RKO (cell line): ENCODE results near the gene SAP30L.

Source experiments
- DNase-seq: peaks from one replicate; pipeline ENCODE4 v3.0.0-alpha.2; 2016; ENCODE audit warnings: low spot score

Gene SAP30L

DNA sequence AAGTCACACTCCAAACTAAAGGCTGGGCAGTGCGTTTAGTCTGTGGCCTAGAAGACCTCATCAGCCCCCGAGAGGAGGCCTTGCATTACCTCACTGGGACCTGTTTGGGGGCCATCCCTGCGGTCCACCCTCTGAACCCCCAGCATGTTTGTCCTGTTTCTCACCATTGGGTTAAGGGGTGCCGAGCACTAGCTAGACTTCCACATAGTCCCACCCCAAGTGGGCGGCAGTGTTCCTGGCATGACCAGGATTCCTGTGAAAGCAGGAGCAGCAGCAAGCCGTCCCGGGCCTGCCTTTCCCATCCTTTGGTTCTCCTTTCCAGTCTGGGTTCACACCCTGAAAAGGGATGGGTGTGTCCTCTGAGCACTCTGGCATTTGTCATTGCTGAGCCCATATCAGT is 26.6 kb upstream of the SAP30L start:
- no peak for DNase-seq

DNA sequence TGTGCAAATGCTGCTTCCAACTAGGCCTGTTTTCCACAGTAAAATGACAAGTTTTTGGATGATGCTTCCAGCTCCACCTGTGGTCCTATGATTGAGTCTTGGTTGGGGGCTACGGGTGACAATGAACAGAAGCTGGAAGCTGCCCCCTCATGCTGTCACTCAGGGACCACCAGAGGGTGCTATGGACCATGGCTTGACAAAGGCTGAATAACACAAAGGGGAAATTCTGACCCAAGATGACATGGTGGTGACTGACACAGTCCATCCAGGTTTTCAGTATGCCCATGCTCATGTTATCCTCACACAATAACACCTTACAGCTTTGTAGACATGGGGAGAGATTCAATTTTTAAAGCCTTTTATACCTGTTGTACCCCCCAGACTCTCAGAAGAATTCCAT is 23.9 kb upstream of the SAP30L start:
- peak; percentile 35 for DNase-seq

DNA sequence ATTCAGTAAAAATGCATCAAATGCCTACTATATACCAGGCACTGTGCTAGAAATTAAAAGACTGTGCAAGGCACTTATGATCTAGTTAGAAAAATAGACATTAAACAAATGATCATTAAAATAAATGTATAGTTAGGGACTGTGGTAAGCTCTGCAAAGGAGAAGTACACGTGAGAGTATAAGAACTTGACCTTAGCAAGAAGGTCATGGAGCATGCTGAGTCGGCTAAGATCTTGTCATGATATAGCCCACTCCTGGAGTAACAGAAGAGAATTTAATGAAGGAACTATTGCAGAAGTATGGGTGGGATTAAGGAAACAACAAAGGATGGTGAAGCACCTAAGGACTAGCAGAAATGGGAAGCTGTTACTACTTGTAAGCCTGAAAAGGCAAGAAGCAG is 23.5 kb upstream of the SAP30L start:
- DNase-seq: no peak

DNA sequence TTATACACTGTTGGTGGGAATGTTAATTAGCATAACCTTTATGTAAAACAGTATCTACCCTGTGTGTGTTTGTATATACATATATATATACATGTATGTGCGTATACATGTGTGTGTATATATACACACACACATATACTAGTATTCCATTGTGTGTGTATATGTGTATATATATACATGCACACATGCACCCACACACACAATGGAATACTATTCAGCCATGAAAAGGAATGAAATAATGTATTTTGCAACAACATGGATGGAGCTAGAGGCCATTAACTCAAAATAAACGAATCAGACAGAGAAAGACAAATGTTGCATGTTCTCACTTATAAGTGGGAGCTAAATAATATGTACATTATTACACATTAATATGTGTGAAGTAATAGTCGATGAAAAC is 17.6 kb upstream of the SAP30L start:
- no peak for DNase-seq

DNA sequence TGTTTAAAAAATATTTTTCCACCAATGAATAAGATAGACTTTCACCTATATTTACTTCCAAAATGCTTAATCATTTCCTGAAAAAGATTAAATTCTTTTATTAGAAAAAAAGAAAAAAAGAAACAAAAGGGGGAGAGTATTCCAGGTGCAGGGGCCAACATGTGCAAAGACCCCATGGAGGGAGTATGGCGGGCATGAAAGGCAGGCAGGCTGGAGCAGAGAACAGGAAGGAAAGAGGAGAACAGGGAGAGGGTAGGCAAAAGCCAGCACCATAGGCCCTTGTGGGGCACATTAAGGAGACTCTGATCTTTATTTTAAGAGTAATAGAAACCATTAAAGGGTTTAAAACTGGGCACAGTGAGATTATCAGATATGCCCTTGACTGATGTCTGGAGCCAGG is 16.5 kb upstream of the SAP30L start:
- no peak for DNase-seq

DNA sequence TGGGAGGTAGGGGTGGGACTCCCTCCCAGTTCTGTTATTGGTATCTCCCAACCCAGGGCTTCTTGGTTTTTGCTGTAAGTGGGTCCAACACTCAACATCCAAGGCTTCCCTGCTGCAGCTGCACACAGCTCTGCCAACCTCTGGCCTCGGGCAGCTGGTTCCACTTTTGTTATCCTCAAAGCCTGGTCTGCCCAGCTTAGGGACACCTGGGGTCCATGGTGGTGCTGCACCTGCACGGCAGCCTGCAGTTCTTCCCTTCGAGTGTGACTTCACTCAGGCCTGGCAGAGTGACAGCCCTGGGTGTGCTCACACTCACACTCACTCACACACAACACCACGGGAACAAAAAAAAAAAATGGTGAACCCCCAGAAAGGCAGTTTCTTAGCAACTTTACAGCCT is 15.3 kb upstream of the SAP30L start:
- no peak for DNase-seq

DNA sequence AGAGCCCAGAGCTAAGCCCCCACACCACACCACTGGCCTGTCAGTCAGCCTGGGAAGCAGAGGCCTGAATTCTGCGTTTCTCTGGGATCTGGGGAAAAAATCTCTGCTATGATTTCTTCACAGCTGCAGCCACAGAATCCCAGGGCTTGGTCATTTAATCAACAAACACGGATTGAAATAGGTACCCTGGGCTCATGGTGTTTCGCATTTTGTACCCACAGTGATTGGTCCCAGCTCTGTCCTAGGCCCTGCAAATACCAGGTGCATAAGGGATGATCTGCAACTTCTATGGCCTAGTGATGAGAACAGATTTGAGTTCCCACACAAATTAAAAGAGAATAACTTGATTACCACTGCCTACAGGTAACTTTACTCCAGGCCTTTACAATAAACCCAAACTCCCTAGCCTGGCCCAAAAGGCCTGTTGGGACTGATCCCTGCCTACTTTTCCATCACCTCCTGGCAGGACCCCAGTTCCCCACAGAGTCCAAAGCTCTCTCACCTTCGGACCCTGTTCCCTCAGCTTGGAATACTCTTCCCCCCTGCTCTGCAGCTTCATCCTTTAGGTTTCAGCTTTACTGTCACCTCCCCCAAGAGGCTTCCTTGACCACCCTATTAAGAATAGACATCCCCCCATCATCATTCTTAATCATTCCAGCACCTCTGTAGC is 14.7 kb upstream of the SAP30L start:
- no peak for DNase-seq

DNA sequence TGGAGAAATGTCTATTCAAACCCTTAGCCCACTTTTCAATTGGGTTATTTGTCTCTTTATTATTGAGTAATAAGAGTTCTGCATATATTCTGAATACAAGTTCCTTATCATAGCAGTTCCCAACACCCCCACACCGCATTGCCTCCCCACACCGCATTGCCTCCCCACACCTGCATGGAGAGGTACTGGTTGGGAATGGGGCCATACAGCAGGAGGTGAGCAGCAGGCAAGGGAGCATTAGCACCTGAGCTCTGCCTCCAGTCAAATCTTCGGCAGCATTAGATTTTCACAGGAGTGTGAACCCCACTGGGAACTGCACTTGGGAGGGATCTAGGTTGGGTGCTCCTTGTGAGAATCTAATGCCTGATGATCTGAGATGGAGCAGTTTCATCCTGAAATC is 10.6 kb upstream of the SAP30L start:
- no peak for DNase-seq

DNA sequence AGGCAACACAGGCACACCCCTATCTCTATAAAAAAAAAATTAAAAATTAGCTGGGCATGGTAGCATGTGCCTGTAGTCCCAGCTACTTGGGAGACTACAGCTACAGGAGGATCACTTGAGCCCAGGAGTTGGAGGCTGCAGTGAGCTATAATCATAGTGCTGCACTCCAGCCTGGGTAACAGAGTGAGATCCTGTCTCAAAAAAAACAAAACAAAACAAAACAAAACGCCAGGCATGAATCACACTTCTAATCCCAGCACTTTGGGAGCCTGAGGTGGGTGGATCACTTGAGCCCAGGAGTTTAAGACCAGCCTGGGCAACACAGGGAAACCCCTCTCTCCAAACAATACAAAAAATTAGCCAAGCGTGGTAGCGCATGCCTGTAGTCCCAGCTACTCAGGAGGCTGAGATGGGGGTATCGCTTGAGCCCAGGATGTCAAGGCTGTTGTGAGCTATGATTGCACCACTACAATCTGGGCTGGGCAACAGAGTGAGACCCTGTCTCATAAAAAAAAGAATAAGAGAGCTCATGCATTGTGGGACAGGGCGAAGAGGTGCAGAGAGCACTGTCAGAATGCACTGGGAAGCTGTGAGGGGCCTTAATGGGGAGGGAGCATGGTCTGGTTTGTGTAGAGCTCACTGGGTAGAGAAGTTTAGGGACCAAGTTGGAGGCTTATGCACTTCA is 8.4 kb upstream of the SAP30L start:
- DNase-seq: no peak

DNA sequence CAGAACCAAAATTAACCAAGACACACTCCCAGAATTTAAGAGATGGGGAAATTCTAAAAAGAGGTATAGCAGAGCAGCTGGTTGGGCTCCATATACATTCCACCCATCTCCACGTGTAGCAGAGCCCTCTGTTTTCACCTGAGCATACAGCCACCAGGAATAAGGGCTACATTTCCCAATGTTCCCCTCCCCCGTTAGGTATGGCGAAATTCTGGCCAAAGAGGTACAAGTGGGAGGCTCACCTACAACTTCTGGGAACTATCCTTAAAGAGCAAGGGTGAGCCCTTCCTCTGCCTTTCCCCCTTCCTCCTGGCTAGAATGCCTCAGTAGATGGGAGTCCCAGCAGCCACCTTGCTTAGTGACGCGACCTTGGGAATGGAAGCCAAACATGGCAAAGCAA is 5.3 kb upstream of the SAP30L start:
- DNase-seq: no peak

DNA sequence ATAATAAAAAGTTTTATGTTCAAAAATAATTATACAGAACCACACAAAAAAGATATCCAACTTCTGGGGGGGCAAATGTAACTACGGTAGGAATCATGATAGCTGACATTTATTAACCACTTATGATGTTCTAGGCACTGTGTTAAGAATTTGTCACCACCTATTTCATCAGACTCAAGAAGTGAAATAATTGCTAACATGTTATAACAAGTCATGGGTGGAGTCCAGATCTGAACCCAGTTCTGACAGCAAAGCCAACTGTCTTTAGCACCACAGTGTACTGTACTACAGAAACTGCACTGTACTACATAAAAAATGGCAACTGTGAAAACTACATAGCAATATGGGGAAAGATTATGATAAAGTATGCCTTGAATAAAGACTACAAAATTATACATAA is 3.0 kb upstream of the SAP30L start:
- no peak for DNase-seq

DNA sequence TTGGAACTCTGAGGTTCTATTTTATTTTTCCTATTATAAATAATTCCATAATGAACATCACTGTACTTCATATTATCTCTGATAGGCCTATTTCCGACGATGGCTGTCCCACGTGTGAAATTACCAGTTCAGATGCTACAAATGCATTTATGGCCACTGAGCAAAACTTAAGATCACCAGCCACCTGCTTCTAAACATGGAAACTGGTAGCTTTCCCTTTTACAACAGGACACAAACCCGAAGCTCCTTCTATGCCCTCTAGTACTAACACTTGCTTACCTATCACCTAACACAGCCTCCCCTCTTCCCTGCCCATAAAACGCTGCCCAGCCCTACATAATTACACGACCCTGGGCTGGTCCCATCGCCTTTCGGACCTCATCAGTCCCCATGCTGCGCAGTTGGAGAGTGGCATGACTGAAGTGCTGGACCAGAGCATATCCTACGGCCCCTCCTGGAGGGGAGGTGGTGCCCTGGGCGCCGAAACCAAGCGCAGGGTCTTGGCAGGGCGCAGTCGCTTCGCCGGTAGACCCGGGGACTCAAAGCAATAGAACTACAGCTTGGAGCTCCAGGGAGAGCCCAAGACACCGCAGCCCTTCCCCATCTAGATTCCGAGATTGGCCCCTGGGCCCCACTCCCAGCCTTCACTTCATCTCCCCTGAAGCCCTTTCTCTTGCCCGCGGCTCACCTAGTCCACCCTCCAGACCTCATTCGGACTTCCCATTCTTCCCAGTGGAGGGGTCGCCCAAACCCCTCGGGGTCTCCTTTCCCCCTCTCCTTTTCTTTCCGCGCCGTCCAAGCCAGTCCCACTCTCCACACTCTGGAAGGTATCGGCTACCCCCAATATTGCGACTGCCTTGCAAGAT is 1.0 kb upstream of the SAP30L start:
- peak; percentile 43 for DNase-seq

DNA sequence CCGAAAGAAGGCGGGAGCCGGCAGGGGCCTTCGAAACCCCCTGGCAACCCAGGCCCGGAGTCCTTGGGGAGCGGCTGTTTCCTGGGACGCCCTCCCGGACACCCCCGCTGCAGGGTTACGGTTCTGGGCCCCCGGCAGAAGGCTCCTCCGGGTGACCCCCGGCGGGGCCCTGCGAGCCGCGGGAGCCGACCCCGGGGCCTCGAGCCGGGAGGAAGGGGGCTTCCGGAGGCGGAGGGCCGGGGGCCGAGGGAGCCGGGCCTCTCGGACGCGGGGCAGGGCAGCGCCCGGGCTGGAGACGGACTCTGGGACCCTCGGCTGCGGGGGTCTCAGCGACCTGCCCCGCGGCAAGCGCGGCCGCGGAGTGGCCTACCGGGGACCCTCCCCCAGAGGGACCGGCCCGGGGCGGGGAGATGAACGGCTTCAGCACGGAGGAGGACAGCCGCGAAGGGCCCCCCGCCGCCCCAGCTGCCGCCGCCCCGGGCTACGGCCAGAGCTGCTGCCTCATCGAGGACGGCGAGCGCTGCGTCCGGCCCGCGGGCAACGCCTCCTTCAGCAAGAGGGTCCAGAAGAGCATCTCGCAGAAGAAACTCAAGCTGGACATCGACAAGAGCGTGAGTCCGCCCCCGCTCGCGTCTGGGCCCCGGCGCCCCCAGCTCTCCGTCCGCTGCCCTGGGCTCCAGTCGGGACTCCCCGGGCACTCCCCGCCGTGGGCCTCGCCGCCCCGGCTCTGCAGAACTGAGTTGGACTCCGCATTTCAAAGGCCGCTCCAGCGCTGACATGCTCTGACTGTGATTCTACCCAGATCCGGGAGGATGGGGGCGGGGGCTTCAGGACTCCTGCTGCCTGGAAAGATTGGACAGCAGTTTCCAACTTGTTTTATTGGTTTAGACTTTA is 645 bp downstream of the SAP30L start:
- peak; percentile 70 for DNase-seq

DNA sequence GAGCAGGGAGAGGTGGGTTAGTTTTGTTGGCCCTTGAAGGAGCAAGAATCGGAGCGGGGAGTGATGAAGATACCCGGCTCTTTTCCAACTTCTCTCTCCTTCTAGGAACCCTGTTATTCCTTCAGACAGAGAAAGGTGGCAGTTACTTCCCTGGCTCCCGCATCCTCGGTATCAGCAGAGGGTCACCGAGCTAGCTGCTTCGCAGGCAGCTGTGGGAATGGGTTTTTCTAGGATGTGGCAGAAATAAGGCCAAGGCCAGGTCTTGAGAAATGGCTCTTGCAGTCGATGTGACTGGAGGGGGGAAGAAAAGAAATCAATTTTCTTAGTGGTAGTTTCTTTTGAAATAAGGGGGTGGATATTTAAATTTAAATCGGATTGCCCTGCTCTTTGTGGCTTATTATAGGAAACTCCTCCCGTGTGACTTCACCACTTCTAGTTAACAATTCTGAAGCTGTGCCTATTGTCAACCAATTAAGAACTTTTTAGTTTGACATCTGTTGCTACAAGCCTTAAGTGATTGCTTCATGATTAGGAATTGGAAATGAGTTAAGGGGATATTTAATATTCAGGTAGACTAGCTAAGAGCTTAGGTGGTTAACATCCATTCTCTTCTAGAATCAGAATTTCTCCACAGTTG is 1.4 kb downstream of the SAP30L start:
- no peak for DNase-seq

DNA sequence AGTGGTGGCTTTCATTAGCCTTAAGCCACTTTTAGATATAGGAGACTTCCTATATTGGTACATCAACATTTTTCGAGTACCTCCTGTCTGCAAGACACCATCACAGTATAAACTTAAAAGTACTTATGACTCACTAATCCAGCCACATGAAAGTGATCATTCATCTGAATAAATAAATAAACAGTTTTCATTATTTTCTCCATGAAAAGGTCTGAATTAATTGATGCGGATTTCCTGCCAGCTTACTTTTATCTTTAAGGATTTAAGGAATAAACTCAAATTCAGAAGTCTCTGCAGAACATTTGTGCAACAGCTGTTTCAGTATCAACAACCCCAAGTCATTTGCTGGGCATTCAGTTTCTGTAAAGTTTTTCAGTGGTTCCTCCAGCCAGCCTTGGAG is 4.0 kb downstream of the SAP30L start:
- DNase-seq: no peak

DNA sequence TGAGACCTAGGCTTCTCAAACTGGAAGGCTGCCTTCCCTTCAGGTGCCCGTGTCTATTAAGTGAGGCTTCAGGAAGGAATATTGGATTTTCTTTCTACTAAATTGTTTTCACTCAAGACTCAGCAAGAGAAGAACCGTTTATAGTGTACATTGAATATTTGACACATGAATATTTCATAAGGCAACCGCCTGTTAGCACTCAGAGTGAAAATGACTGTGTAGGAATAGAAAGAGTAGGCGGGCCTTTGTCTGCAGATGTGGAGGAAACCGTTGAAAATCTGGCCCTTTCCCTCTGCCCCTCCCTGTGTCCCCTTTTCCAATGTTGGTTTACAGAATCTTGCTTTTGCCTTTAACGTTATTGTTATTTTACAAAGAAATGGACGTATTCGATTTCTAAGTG is 6.2 kb downstream of the SAP30L start:
- DNase-seq: no peak

DNA sequence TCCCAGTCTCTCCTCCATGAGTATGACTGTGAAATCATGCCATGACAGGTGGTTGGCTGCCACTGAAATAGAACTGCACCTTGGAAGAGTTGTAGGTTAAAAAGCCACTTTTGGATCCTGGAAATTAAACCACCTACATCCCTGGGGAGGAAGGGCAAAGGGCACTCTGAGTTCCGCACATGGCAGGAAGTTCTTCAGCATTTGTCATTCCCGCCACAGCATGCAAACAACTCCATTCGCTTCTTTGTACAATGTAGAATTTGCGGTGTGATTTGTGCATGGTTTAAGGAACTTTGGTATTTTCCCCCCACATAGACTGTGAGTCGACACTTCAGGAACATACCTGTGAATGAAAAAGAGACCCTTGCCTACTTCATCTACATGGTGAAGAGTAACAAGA is 9.8 kb downstream of the SAP30L start:
- DNase-seq: no peak

DNA sequence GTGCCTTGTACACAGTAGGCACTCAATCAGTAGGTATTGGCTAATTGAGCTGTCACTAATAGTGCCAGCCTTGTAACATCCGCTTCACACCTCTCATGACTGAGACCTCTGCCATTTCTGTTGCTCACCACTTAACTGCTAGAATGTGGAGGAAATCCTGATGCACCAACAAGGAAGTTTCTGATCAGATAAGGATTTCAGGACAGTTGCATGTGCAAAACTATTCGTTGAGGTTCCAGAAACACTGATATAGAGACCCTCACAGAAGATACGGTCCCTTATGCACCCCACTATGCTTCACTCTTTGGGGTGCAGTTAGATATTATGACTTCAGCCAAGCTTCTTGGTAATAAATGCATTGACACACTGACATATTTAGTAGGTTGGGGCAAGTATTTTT is 10.7 kb downstream of the SAP30L start:
- no peak for DNase-seq

DNA sequence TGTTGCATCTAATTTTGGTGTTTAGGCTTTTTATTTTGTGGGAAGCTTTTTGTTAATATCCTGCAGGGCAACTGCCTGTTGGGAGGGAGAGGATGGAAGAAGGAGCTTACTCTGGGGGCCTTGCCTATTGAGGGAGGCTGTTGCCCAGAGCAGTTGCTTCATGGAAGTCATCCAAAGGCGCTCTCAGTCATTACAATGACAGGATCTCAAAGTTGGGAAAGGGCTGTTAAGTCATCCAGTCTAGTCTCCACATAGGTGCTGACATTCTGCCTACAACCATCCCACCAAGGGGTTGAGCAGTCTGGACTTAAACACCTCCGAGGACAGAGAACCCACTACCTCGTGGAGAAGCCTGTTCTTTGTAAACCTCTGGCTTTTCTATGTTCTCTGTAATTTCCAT is 13.2 kb downstream of the SAP30L start:
- no peak for DNase-seq

DNA sequence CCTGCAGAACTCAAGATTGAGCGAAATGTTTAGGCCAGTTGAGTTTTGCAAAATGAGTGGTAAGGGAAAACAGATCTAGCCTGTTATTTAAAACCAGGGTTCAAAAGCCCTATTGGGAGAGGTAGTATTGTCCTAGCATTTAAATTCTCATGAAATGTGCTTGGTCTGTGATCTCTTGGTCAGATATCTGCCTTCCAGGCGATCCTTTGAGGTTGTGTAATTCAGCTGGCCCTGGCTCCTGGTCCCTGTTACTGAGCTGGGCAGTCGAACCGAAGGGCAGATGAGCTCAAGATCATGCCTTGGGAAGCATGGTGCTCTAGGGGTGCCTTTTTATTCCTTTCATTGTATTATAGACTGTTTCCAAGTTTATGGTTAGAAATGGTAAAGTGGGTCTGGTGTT is 14.4 kb downstream of the SAP30L start:
- no peak for DNase-seq

DNA sequence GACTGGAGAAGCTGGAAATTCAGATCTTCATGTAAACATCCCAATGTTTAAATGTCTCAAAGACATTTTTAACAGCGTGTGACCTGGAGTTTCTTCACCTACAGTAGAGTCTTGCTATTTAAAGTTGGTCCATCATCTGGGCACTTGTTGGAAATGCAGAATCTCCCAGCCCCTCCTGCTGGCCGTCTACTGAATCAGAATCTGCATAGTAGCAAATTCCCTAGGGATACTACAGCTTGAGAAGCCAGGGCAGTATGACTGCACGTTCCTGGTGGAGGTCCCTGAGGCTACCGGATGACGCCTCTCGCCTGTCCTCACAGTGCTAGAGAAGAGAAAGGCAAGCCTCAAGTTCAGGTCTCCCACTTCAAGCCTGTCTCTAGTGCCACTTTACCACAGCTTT is 15.7 kb downstream of the SAP30L start:
- DNase-seq: no peak

DNA sequence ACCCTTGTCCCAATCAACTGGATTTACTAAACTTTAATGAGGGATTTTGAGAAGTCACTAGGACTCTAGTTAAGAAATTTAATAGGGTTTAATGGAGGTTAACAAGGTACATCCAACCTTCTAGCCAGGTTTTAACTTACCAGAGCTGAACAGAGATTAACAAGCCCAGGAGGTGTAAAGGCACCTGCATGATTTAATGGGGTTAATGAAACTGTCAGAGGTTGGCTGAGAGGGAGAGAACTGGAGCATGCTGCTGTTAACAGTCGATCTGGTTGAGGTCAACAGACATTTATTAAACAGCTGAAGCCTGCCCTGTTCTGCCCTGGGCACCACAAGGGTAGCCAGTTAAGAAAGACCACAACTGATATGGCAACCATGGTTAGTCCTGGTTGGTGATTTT is 18.6 kb downstream of the SAP30L start:
- no peak for DNase-seq
